IMR-90 (cell line): ENCODE measurements around the gene KIF18A. TPM values are rescaled to one million over a fixed set of nuclear protein-coding genes. Genes with fewer than 3 reads are reported as not detected.

ENCODE experiments used
- ATAC-seq: fragments of 200-7000 bp; cut with Tn5 transposase; 2 replicates; pipeline ENCODE4 v1.9.1; 2020; ENCODE audit warnings: low read depth, mild to moderate bottlenecking, moderate library complexity
- BruUV-seq: library from RNA; stranded (reverse); fragments of 400-500 nt; replicated peaks from 2 replicates; lab custom pipeline; 2021; lab: Mats Ljungman, UMichigan
- CTCF ChIA-PET: fragments of 300-600 bp; formaldehyde crosslinking; extraction: SDS; loops from one replicate; lab custom pipeline; 2021; ENCODE audit warnings: antibody characterized with exemption; lab: Yijun Ruan, JAX
- POLR2A ChIA-PET: fragments of 300-600 bp; sonication (Branson Sonifier 250); formaldehyde crosslinking; loops from one replicate; lab custom pipeline; 2022; ENCODE audit warnings: antibody characterized with exemption; ENCODE audit not compliant: unreplicated experiment; lab: Charles Lee
- DNase-seq: peaks from one replicate; pipeline ENCODE4 v3.0.0; 2013
- H2AFZ ChIP-seq: replicated peaks from 2 replicates; pipeline ENCODE3; 2013; ENCODE audit warnings: low read length, mild to moderate bottlenecking; ENCODE audit not compliant: poor library complexity
- H2AK5ac ChIP-seq: 2 replicates; pipeline ENCODE4 v1.6.1; 2013; ENCODE audit warnings: low read depth, low read length, inconsistent platforms
- H2AK9ac ChIP-seq: replicated peaks from 2 replicates; pipeline ENCODE3; 2013; ENCODE audit warnings: mild to moderate bottlenecking, low read depth, low read length, moderate library complexity; ENCODE audit not compliant: poor library complexity
- H2BK120ac ChIP-seq: 2 replicates; pipeline ENCODE4 v1.6.1; 2013; ENCODE audit warnings: low read depth, low read length, inconsistent platforms
- H2BK15ac ChIP-seq: 3 replicates; pipeline ENCODE4 v1.6.1; 2013; ENCODE audit warnings: low read depth, low read length, inconsistent platforms
- H2BK20ac ChIP-seq: 2 replicates; pipeline ENCODE4 v1.6.1; 2013; ENCODE audit warnings: low read depth, mild to moderate bottlenecking, inconsistent platforms, low read length, moderate library complexity
- H2BK5ac ChIP-seq: 2 replicates; pipeline ENCODE4 v1.6.1; 2013; ENCODE audit warnings: mild to moderate bottlenecking, low read depth, low read length, inconsistent platforms; ENCODE audit not compliant: poor library complexity, severe bottlenecking
- H3K14ac ChIP-seq: replicated peaks from 2 replicates; pipeline ENCODE4 v1.6.1; 2013; ENCODE audit warnings: low read depth, low read length, inconsistent platforms
- H3K18ac ChIP-seq: 2 replicates; pipeline ENCODE4 v1.6.1; 2013; ENCODE audit warnings: low read depth, low read length, control low read depth
- H3K23ac ChIP-seq: 2 replicates; pipeline ENCODE4 v1.6.1; 2013; ENCODE audit warnings: low read depth, low read length, inconsistent platforms
- H3K27ac ChIP-seq: 2 replicates; pipeline ENCODE4 v1.5.1; 2013; ENCODE audit warnings: mild to moderate bottlenecking, control low read depth, low read length; ENCODE audit not compliant: insufficient read depth
- H3K27me3 ChIP-seq: 2 replicates; pipeline ENCODE4 v1.6.1; 2013; ENCODE audit warnings: low read length; ENCODE audit not compliant: control insufficient read depth, insufficient read depth
- H3K36me3 ChIP-seq: 2 replicates; pipeline ENCODE4 v1.6.1; 2013; ENCODE audit warnings: low read length, mixed read lengths; ENCODE audit not compliant: control insufficient read depth, insufficient read depth
- H3K4ac ChIP-seq: 2 replicates; pipeline ENCODE4 v1.6.1; 2013; ENCODE audit warnings: low read depth, low read length, inconsistent platforms
- H3K4me1 ChIP-seq: 2 replicates; pipeline ENCODE4 v1.6.1; 2013; ENCODE audit warnings: low read length, mixed read lengths; ENCODE audit not compliant: control insufficient read depth, insufficient read depth
- H3K4me2 ChIP-seq: 2 replicates; pipeline ENCODE4 v1.6.1; 2013; ENCODE audit warnings: low read depth, mild to moderate bottlenecking, control low read depth, low read length, moderate library complexity
- H3K4me3 ChIP-seq: 2 replicates; pipeline ENCODE4 v1.5.1; 2013; ENCODE audit warnings: low read depth, mild to moderate bottlenecking, control low read depth, low read length, moderate library complexity; ENCODE audit not compliant: insufficient read depth
- H3K56ac ChIP-seq: 2 replicates; pipeline ENCODE4 v1.6.1; 2013; ENCODE audit warnings: low read length, inconsistent platforms; ENCODE audit not compliant: insufficient read depth; ENCODE audit errors: extremely low read depth
- H3K79me1 ChIP-seq, 2 experiments: 2 replicates each; pipeline ENCODE4 v1.6.1; 2013; ENCODE audit warnings: low read length in 2 of 2, inconsistent platforms in 1 of 2, low read depth in 1 of 2
- H3K9ac ChIP-seq: 2 replicates; pipeline ENCODE4 v1.6.1; 2013; ENCODE audit warnings: low read depth, low read length, control low read depth
- H3K9me1 ChIP-seq: 2 replicates; pipeline ENCODE4 v1.6.1; 2013; ENCODE audit warnings: low read length, inconsistent platforms; ENCODE audit not compliant: insufficient read depth
- H3K9me3 ChIP-seq: 2 replicates; pipeline ENCODE4 v1.6.1; 2013; ENCODE audit warnings: low read length; ENCODE audit not compliant: control insufficient read depth, insufficient read depth
- H4K20me1 ChIP-seq: 2 replicates; pipeline ENCODE4 v1.6.1; 2013; ENCODE audit warnings: low read length, inconsistent platforms; ENCODE audit not compliant: insufficient read depth
- H4K5ac ChIP-seq: 2 replicates; pipeline ENCODE4 v1.6.1; 2013; ENCODE audit warnings: mild to moderate bottlenecking, low read depth, low read length, control low read depth
- H4K8ac ChIP-seq, 2 experiments: 2 replicates each; pipeline ENCODE4 v1.6.1; 2013; ENCODE audit warnings: low read depth in 2 of 2, low read length in 2 of 2, control low read depth in 1 of 2, inconsistent platforms in 1 of 2
- H4K91ac ChIP-seq: 2 replicates; pipeline ENCODE4 v1.6.1; 2013; ENCODE audit warnings: low read depth, low read length, inconsistent platforms; ENCODE audit not compliant: insufficient read depth
- NFE2L2 ChIP-seq: fragments of 150-350 bp; IDR thresholded peaks from 2 replicates; pipeline ENCODE4 v1.6.1; 2016; ENCODE audit warnings: low read depth, mild to moderate bottlenecking, low read length
- RAD21 ChIP-seq: IDR thresholded peaks from 2 replicates; pipeline ENCODE4 v1.6.1; 2012; ENCODE audit warnings: low read length, improper control_type of control experiment
- RFX5 ChIP-seq: IDR thresholded peaks from 2 replicates; pipeline ENCODE4 v1.8.0; 2012; ENCODE audit warnings: low read depth, mild to moderate bottlenecking, low read length, moderate library complexity
- WGBS, 2 experiments: methylation state at CpG; one replicate each; pipeline versions ENCODE4 v1.1.5 to v1.1.7; 2013; ENCODE audit warnings: missing lambda C conversion rate in 2 of 2; ENCODE audit not compliant: insufficient read length in 1 of 2; ENCODE audit errors: extremely low coverage in 2 of 2; 5-methylcytosine and 5-hydroxymethylcytosine counted together
- dilution Hi-C: fragments of 300-500 bp; cut with HindIII; formaldehyde crosslinking; loops from one replicate; pipeline ENCODE4 v1.14.3; 2018; ENCODE audit warnings: low sequenced_read_pairs; ENCODE audit not compliant: unreplicated experiment
- in situ Hi-C: fragments of 300-500 bp; cut with MboI; formaldehyde crosslinking; loops from 3 replicates; pipeline ENCODE4 v1.14.3; 2019; ENCODE audit warnings: low sequenced_read_pairs, inconsistent platforms, mixed read lengths
- intact Hi-C: fragments of 100-400 bp; cut with micrococcal nuclease; formaldehyde crosslinking; loops from 2 replicates; pipeline ENCODE4 v1.10.0; 2022
- polyA plus RNA-seq, 3 experiments: library from polyadenylated mRNA; depleted of rRNA; stranded (reverse); fragments of >200 nt; gene quantifications; 2 replicates each; pipeline ENCODE4 v1.2.3, GENCODE V29; 2012; ENCODE audit warnings: low replicate concordance in 1 of 3
- total RNA-seq: library from RNA; depleted of rRNA; stranded (reverse); fragments of >200 nt; gene quantifications from 2 replicates; pipeline ENCODE4 v1.2.3, GENCODE V29; 2012

Gene KIF18A
- total and polyA plus RNA-seq, 2 of the 4 experiments (the other 2 are of a cell fraction) = 8.9 to 24.4 TPM

GRCh38 chr11:28100665-28101064 lies 7.3 kb downstream of the KIF18A start:
- H3K27me3 ChIP-seq = no peaks in the 10 kb centered on the region
- no peak overlapping the region for H2AK9ac ChIP-seq
- H3K79me1 ChIP-seq = peaks cover 32 to 59% of the 10 kb centered on the region in 2 experiments
- H3K4me1 ChIP-seq = no peaks in the 10 kb centered on the region; the same call in 1 of the 2 replicates
- H4K91ac ChIP-seq = peak overlapping the region; percentile 46; the same call in 1 of the 2 replicates
- H3K9ac ChIP-seq = no peak overlapping the region
- H3K18ac ChIP-seq = no peak overlapping the region; the same call in 1 of the 2 replicates
- ChIA-PET CTCF (no interaction called here), POLR2A (no interaction called here)
- peak overlapping the region; percentile 32; the same call in 1 of the 2 replicates for H2BK120ac ChIP-seq
- peak overlapping the region in 1 of 2 experiments; percentile 57; a peak in 2 of 4 replicates for H4K8ac ChIP-seq
- dilution Hi-C loops = no loop called here
- H3K9me3 ChIP-seq = no peaks in the 10 kb centered on the region
- H2AK5ac ChIP-seq = no peak overlapping the region
- no peak for TF ChIP-seq RAD21
- no peak for TF ChIP-seq NFE2L2
- no peak for TF ChIP-seq RFX5
- intact Hi-C loops = no loop called here
- no peaks in the 10 kb centered on the region for H4K20me1 ChIP-seq
- H3K14ac ChIP-seq = no peak overlapping the region; the same call in 1 of the 2 replicates
- peak overlapping the region; percentile 51; the same call in 1 of the 2 replicates for H2BK20ac ChIP-seq
- H2AFZ ChIP-seq = no peak overlapping the region
- H3K9me1 ChIP-seq = no peaks in the 10 kb centered on the region
- no peak overlapping the region for H3K27ac ChIP-seq
- H2BK15ac ChIP-seq = 0 out of 3 replicates have a peak overlapping the region, but pooled peaks have one; percentile 65
- no TSS peak for BruUV-seq
- H3K4me2 ChIP-seq = no peak overlapping the region; the same call in 1 of the 2 replicates
- H3K56ac ChIP-seq = no peak overlapping the region
- H4K5ac ChIP-seq = no peak overlapping the region
- peak overlapping the region; percentile 32 for H2BK5ac ChIP-seq
- H3K4ac ChIP-seq = peak overlapping the region; percentile 27; the same call in 1 of the 2 replicates
- in situ Hi-C loops = loop anchor here (10.0 kb wide), 2 partner anchors 396 to 1234 kb away; partner anchors contain the start of gene BDNF
- peak overlapping the region; percentile 72; the same call in 1 of the 2 replicates for H3K23ac ChIP-seq
- DNase-seq = no peak
- ATAC-seq = no peak
- no peaks in the 10 kb centered on the region for H3K36me3 ChIP-seq
- no CpG with 5 or more reads among the region's 2 CpGs for WGBS, 2 experiments
- H3K4me3 ChIP-seq = no peak overlapping the region
